ENCODE results near the gene ENTREP3. TPM values are rescaled to one million over a fixed set of nuclear protein-coding genes. Genes with fewer than 3 reads are reported as not detected.
"Not testable (repeated sequence)": the region's sequence is repeated elsewhere in the genome, so short reads cannot be mapped to it uniquely, and the experiment has no call there.

Gene ENTREP3
- total and polyA plus RNA-seq, 9 donors = 9.3 to 22.4 (median 19.4) TPM

DNA sequence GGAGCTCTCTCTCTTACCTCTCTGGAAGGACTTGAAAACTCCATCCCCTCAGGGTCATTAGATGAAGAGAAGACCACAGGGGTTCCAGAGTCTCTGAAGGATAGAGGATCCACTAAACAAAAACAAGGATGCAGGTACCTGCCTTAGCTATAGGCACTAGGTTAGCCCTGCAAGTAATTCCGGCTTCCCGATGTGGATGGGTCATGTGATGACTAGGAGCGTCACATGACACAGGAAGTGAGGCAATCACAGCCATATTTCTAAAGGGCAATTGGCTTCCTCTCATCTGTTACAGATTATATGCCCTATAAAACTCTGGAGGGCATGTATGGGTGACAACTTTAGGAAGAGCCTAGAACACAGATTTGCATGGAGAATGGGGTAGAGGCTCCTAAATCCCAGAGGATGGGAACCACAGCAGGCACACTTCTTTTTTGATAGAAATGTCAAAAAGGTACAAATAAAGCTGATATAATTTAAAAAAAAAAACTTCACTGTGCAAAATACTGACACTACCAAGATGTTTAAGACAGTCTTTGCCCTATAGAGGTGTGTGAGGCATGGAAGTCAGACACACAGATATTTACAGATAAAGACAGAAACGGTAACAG, 14.1 kb downstream of the ENTREP3 start:
- peak overlapping the region; percentile 35 for H3K4me3 ChIP-seq
- H3K27ac ChIP-seq = no peak overlapping the region
- H3K36me3 ChIP-seq = no peaks in the 10 kb centered on the region
- 10 to 11% (median 11%) methylated on average over 4 of the region's 4 CpGs for WGBS, 3 donors
- intact Hi-C loops (cut with DNase I) = loop anchor here in 1 of 4 donors (5.0 kb wide), 1 partner anchor 34 kb away; the partner anchor contains the start of genes MTX1 and THBS3
- no peaks in the 10 kb centered on the region for H3K27me3 ChIP-seq
- peaks cover 2% of the 10 kb centered on the region for H3K4me1 ChIP-seq (ENCODE audit: insufficient read depth)
- no peaks in the 10 kb centered on the region for H3K9me3 ChIP-seq
- TF ChIP-seq, protein P1, sequence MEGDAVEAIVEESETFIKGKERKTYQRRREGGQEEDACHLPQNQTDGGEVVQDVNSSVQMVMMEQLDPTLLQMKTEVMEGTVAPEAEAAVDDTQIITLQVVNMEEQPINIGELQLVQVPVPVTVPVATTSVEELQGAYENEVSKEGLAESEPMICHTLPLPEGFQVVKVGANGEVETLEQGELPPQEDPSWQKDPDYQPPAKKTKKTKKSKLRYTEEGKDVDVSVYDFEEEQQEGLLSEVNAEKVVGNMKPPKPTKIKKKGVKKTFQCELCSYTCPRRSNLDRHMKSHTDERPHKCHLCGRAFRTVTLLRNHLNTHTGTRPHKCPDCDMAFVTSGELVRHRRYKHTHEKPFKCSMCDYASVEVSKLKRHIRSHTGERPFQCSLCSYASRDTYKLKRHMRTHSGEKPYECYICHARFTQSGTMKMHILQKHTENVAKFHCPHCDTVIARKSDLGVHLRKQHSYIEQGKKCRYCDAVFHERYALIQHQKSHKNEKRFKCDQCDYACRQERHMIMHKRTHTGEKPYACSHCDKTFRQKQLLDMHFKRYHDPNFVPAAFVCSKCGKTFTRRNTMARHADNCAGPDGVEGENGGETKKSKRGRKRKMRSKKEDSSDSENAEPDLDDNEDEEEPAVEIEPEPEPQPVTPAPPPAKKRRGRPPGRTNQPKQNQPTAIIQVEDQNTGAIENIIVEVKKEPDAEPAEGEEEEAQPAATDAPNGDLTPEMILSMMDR (IDR thresholded peaks at IDR 0.05) = no peak
- no peak for TF ChIP-seq EP300 (IDR thresholded peaks at IDR 0.05)
- no peak for TF ChIP-seq POLR2A (IDR thresholded peaks at IDR 0.05)
- DNase-seq = peak in 3 of 5 donors; percentile 56 to 76 (median 61)

DNA sequence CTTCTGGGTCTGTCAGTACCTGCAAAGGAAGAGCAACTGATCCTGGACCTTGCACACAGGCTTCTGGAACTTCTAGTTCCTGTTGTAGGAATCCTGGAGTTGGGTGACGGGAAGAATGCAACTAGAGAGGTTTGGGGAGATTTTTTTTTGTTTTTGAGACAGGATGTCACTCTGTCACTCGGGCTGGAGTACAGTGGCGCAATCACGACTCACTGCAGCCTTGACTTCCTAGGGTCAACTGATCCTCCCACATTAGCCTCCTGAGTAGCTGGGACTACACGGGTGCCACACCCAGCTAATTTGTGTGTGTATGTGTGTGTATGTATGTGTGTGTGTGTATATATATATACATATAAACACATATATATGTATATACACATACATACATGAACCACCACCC, 18.8 kb downstream of the ENTREP3 start:
- TF ChIP-seq, protein P1 (IDR thresholded peaks at IDR 0.05) = no peak
- TF ChIP-seq EP300 (IDR thresholded peaks at IDR 0.05) (no peak), POLR2A (IDR thresholded peaks at IDR 0.05) (no peak)
- 72 to 81% (median 80%) methylated on average over 5 of the region's 5 CpGs for WGBS, 3 donors

DNA sequence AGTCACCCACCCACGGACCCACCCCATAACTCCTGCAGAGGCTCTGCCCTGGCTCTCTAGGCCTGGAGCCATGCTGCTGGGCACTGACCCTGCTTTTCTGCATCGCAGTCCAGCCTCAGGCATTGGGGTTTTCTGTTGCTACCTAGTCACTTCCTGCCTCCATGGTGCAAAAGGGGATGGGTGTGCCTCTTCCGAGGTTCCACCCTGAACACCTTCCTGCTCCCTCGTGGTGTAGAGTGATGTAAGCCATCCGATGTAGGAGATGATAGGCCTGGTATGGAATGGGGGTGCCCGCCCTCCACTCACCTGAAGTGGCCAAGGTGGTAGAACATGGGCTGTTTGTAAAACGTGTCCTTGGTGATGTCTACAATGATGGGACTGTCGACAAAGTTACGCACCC, 19.9 kb downstream of the ENTREP3 start:
- intact Hi-C loops (cut with DNase I); DNase-seq: not testable (repeated sequence)

More for the DNA sequence above, 18.8 kb downstream of the ENTREP3 start:
- H3K36me3 ChIP-seq = no peaks in the 10 kb centered on the region
- no peaks in the 10 kb centered on the region for H3K27me3 ChIP-seq
- intact Hi-C loops (cut with DNase I) = no loop called here
- H3K4me1 ChIP-seq (ENCODE audit: insufficient read depth) = peaks cover 11% of the 10 kb centered on the region
- H3K27ac ChIP-seq = no peak overlapping the region
- DNase-seq = no peak
- no peak overlapping the region for H3K4me3 ChIP-seq
- H3K9me3 ChIP-seq = no peaks in the 10 kb centered on the region

DNA sequence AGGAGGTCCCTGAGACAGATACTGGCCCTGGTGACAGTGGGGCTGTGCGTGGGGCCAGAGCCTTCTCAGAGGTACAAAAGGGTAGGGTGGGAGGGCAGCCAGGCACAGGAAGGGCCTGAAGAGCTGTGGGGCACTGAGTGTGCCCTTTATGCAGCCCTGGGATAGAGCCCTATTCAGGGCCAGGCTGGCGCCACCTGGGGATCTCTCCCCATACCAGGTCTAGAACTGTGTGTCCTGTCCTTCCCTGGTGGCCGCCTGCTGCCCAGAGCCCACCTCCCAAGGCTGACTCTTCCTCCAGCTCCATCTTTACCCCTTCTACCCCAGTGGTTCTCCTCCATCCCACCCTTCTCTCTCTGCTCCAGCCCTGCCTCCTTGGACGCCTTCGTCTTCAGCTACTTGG, 21.8 kb downstream of the ENTREP3 start:
- H3K27me3 ChIP-seq; H3K9me3 ChIP-seq; H3K36me3 ChIP-seq; intact Hi-C loops (cut with DNase I); H3K27ac ChIP-seq; H3K4me3 ChIP-seq; H3K4me1 ChIP-seq (ENCODE audit: insufficient read depth); DNase-seq: not testable (repeated sequence)
- 100% methylated on average over 1 to 2 of the region's 5 CpGs for WGBS, 3 donors

More for the DNA sequence above, 19.9 kb downstream of the ENTREP3 start:
- H3K4me3 ChIP-seq; H3K4me1 ChIP-seq (ENCODE audit: insufficient read depth); H3K27me3 ChIP-seq; H3K36me3 ChIP-seq; H3K9me3 ChIP-seq; H3K27ac ChIP-seq: not testable (repeated sequence)
- 86 to 92% (median 91%) methylated on average over 5 to 8 of the region's 9 CpGs for WGBS, 3 donors

DNA sequence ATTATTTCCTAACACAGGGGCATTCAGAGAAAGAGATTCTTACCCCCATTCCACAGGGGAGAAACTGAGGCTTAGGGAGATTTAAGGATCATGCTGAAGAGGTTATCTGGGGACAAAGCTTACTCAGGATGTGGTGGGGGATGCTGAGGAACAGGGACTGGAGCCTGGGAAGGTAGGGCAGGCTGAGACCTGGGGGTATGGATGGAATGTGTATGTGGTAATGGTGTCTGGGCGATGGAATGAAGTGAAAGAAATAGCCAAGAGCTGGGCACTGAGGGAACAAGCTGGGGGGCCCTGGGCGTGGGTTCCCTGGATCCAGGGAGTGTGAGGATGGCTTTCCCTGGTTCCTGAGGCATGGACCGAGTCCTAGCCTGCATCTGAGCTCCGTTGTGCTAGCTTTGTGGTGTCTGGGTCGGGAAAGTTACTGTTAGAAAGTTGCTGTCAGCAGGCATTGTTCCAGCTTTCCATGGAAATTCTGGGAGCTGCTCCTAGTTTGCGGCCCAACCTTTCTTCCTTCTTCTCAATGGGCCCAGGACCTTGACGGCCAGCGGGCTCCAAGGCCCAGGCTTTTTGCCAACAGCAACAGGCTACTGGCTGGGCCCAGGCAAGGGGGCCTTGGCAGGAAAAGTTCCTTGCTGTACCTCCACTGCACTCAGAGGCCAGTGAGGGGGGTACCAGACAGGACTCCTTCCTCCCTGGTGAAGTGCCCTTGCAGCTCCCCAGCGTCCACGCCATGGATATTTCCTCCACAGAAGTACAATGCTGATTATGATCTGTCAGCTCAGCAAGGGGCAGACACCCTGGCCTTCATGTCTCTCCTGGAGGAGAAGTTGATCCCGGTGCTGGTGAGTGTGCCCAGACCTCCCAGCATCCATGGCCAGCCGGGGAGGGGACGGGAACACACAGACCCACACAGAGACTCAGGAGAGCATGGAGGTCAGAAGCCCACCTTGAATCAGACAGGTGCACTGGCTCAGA, 23.0 kb downstream of the ENTREP3 start:
- H3K4me1 ChIP-seq (ENCODE audit: insufficient read depth); H3K9me3 ChIP-seq; intact Hi-C loops (cut with DNase I); H3K36me3 ChIP-seq; H3K4me3 ChIP-seq; H3K27me3 ChIP-seq: not testable (repeated sequence)
- peak; percentile 76 to 87 (median 85) for DNase-seq
- WGBS, 3 donors = 25 to 36% (median 30%) methylated on average over 13 of the region's 13 CpGs
- peak overlapping the region in 1 of 2 donors; percentile 45 for H3K27ac ChIP-seq

DNA sequence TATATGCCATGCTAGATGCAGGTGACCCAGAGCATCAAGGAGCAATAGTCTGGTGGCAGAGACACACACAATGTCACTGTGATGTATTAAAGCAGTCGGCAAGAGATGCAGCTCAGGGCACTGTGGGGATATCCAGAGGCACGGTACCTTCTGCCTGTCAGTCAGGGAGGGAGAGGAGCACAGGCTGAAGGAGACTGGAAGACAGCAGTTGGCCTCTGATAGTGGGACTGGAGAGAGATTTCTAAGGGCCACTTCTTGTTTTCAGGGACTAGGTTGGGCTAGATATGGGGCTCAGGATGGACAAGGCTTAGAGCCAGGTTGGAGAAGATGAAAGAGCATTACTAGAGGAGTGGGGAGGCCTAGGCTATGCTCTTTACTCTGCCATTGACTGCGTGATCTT, 24.0 kb downstream of the ENTREP3 start:
- DNase-seq; H3K27me3 ChIP-seq; H3K9me3 ChIP-seq; intact Hi-C loops (cut with DNase I); H3K4me3 ChIP-seq; H3K4me1 ChIP-seq (ENCODE audit: insufficient read depth); H3K27ac ChIP-seq; H3K36me3 ChIP-seq: not testable (repeated sequence)
- WGBS, 3 donors = 54 to 80% (median 62%) methylated on average over 3 of the region's 3 CpGs

All from ovary (tissue), 9 donors.